ENCODE results near the gene CPXM1.
A peak's percentile ranks its signal among the peaks of the same experiment; 100 is the strongest.

The CPXM1 gene

GRCh38 chr20:2756056-2756611, 44.3 kb downstream of the CPXM1 start:
- ATAC-seq: peak; percentile 88
- TF ChIP-seq ZNF70 (CRISPR knock-in tag; IDR thresholded peaks at IDR 0.05) (no peak), PPARA (CRISPR knock-in tag; IDR thresholded peaks at IDR 0.05; ENCODE audit: borderline replicate concordance) (no peak), ZNF8 (CRISPR knock-in tag; IDR thresholded peaks at IDR 0.05) (no peak), ZFP3 (CRISPR knock-in tag; IDR thresholded peaks at IDR 0.05) (no peak), BACH2 (CRISPR knock-in tag; IDR thresholded peaks at IDR 0.05; ENCODE audit: borderline replicate concordance) (no peak), CSRNP3 (CRISPR knock-in tag; IDR thresholded peaks at IDR 0.05) (no peak), RARB (CRISPR knock-in tag; IDR thresholded peaks at IDR 0.05) (no peak)

- no peak for TF ChIP-seq ISL1 (CRISPR knock-in tag; IDR thresholded peaks at IDR 0.05)
- no peak for TF ChIP-seq RARB (CRISPR knock-in tag; IDR thresholded peaks at IDR 0.05)
- TF ChIP-seq OSR1 (CRISPR knock-in tag; IDR thresholded peaks at IDR 0.05): no peak
- TF ChIP-seq ESRRG (CRISPR knock-in tag; IDR thresholded peaks at IDR 0.05): no peak
- TF ChIP-seq PPARA (CRISPR knock-in tag; IDR thresholded peaks at IDR 0.05; ENCODE audit: borderline replicate concordance): no peak
- TF ChIP-seq BACH2 (CRISPR knock-in tag; IDR thresholded peaks at IDR 0.05; ENCODE audit: borderline replicate concordance): no peak
- TF ChIP-seq ZNF565 (CRISPR knock-in tag; conservative IDR thresholded peaks at IDR 0.05; ENCODE audit: low read depth): no peak
- TF ChIP-seq ZFP3 (CRISPR knock-in tag; IDR thresholded peaks at IDR 0.05): no peak
- TF ChIP-seq TSHZ2 (CRISPR knock-in tag; IDR thresholded peaks at IDR 0.05): no peak
- TF ChIP-seq ARNTL (CRISPR knock-in tag; IDR thresholded peaks at IDR 0.05; ENCODE audit: borderline replicate concordance, low read depth): no peak
- no peak for TF ChIP-seq ZFP30 (CRISPR knock-in tag; IDR thresholded peaks at IDR 0.05)
- TF ChIP-seq TOX (CRISPR knock-in tag; IDR thresholded peaks at IDR 0.05; ENCODE audit: borderline replicate concordance): no peak
- no peak for TF ChIP-seq ZNF70 (CRISPR knock-in tag; IDR thresholded peaks at IDR 0.05)
- TF ChIP-seq SNAI2 (CRISPR knock-in tag; IDR thresholded peaks at IDR 0.05): no peak
- no peak for TF ChIP-seq GLIS3 (CRISPR knock-in tag; IDR thresholded peaks at IDR 0.05)
- no peak for TF ChIP-seq TCF4 (CRISPR knock-in tag; IDR thresholded peaks at IDR 0.05; ENCODE audit: borderline replicate concordance)
- TF ChIP-seq CSDC2 (CRISPR knock-in tag; IDR thresholded peaks at IDR 0.05): no peak
- TF ChIP-seq CREB5 (CRISPR knock-in tag; IDR thresholded peaks at IDR 0.05; ENCODE audit: low read depth): no peak
- no peak for TF ChIP-seq PATZ1 (CRISPR knock-in tag; IDR thresholded peaks at IDR 0.05; ENCODE audit: borderline replicate concordance)
- no peak for TF ChIP-seq ZC3H10 (CRISPR knock-in tag; IDR thresholded peaks at IDR 0.05)
- no peak; the same call in 2 of the 3 replicates for ATAC-seq
Measured at GRCh38 chr20:2755451-2756055, 44.9 kb downstream of the CPXM1 start.

- ATAC-seq: no peak
- TF ChIP-seq CSDC2 (CRISPR knock-in tag; IDR thresholded peaks at IDR 0.05): no peak
- TF ChIP-seq OSR1 (CRISPR knock-in tag; IDR thresholded peaks at IDR 0.05): no peak
- TF ChIP-seq POU6F1 (CRISPR knock-in tag; IDR thresholded peaks at IDR 0.05; ENCODE audit: borderline replicate concordance, low read depth): no peak
- no peak for TF ChIP-seq ARNTL (CRISPR knock-in tag; IDR thresholded peaks at IDR 0.05; ENCODE audit: borderline replicate concordance, low read depth)
- TF ChIP-seq ESRRG (CRISPR knock-in tag; IDR thresholded peaks at IDR 0.05): no peak
- TF ChIP-seq PATZ1 (CRISPR knock-in tag; IDR thresholded peaks at IDR 0.05; ENCODE audit: borderline replicate concordance): no peak
- no peak for TF ChIP-seq ZFP3 (CRISPR knock-in tag; IDR thresholded peaks at IDR 0.05)
Measured at GRCh38 chr20:2754424-2754823, 46.0 kb downstream of the CPXM1 start.

Measured in SK-N-SH treated with all-trans-retinoic acid at 6 μM for 48 hours (cell line).